Neuronal stem cell (in vitro differentiated cells): ENCODE data around the gene COA1.

ENCODE experiments used
- DNase-seq: peaks from one replicate; pipeline ENCODE4 v3.0.0-alpha.2; 2013; ENCODE audit warnings: low spot score
- H2AFZ ChIP-seq: one replicate; pipeline ENCODE4 v1.6.1; 2013; ENCODE audit warnings: mild to moderate bottlenecking, low read length, inconsistent platforms
- H2AK5ac ChIP-seq: 2 replicates; pipeline ENCODE4 v1.6.1; 2013; ENCODE audit warnings: low read depth, mild to moderate bottlenecking, inconsistent platforms, low read length, moderate library complexity, mixed read lengths
- H2BK120ac ChIP-seq: 2 replicates; pipeline ENCODE4 v1.6.1; 2013; ENCODE audit warnings: low read depth, mild to moderate bottlenecking, inconsistent platforms, low read length, moderate library complexity, mixed read lengths
- H2BK12ac ChIP-seq: one replicate; pipeline ENCODE4 v1.6.1; 2013; ENCODE audit warnings: low read length, inconsistent platforms
- H2BK15ac ChIP-seq: 2 replicates; pipeline ENCODE4 v1.6.1; 2013; ENCODE audit warnings: mild to moderate bottlenecking, low read length, inconsistent platforms, mixed read lengths
- H2BK5ac ChIP-seq: one replicate; pipeline ENCODE4 v1.6.1; 2013; ENCODE audit warnings: inconsistent platforms, mild to moderate bottlenecking, low read length, moderate library complexity
- H3K14ac ChIP-seq: one replicate; pipeline ENCODE4 v1.6.1; 2013; ENCODE audit warnings: low read length, inconsistent platforms
- H3K18ac ChIP-seq: 2 replicates; pipeline ENCODE4 v1.6.1; 2013; ENCODE audit warnings: low read length, inconsistent platforms
- H3K23ac ChIP-seq: 2 replicates; pipeline ENCODE4 v1.6.1; 2013; ENCODE audit warnings: low read depth, mild to moderate bottlenecking, mixed read lengths, low read length, inconsistent platforms; ENCODE audit not compliant: poor library complexity
- H3K27ac ChIP-seq: replicated peaks from 3 replicates; pipeline ENCODE4 v1.5.1; 2013; ENCODE audit warnings: low read length, inconsistent platforms
- H3K27me3 ChIP-seq, 3 experiments: 2 replicates each; pipeline ENCODE4 v1.6.1; 2013; ENCODE audit warnings: low read length in 3 of 3, mild to moderate bottlenecking in 2 of 3, inconsistent platforms in 1 of 3, low read depth in 1 of 3, mixed read lengths in 1 of 3, moderate library complexity in 1 of 3; ENCODE audit not compliant: control insufficient read depth in 3 of 3, insufficient read depth in 3 of 3
- H3K36me3 ChIP-seq, 2 donors: replicated peaks in 1 of 2; 2 replicates each; pipeline ENCODE4 v1.6.1; 2013; ENCODE audit warnings: low read length in 2 of 2; ENCODE audit not compliant: control insufficient read depth in 2 of 2, insufficient read depth in 2 of 2
- H3K4ac ChIP-seq: 2 replicates; pipeline ENCODE4 v1.6.1; 2013; ENCODE audit warnings: inconsistent platforms, mild to moderate bottlenecking, low read length, moderate library complexity
- H3K4me1 ChIP-seq, 2 donors: 1 replicate in 1 of 2; 2 replicates in 1 of 2; pipeline ENCODE4 v1.6.1; 2013; ENCODE audit warnings: low read length in 2 of 2, low read depth in 1 of 2; ENCODE audit not compliant: control insufficient read depth in 2 of 2, insufficient read depth in 1 of 2
- H3K4me2 ChIP-seq: one replicate; pipeline ENCODE4 v1.6.1; 2013; ENCODE audit warnings: mild to moderate bottlenecking, low read length, inconsistent platforms; ENCODE audit not compliant: insufficient read depth, poor library complexity, severe bottlenecking
- H3K4me3 ChIP-seq, 2 donors: 2 replicates each; pipeline ENCODE4 v1.5.1; 2013; ENCODE audit warnings: low read length in 2 of 2, mild to moderate bottlenecking in 2 of 2, inconsistent platforms in 1 of 2, moderate library complexity in 1 of 2
- H3K79me1 ChIP-seq: one replicate; pipeline ENCODE4 v1.6.1; 2013; ENCODE audit warnings: low read depth, mild to moderate bottlenecking, inconsistent platforms, low read length, moderate library complexity
- H3K9ac ChIP-seq: one replicate; pipeline ENCODE4 v1.6.1; 2013; ENCODE audit warnings: mild to moderate bottlenecking, low read depth, low read length, inconsistent platforms; ENCODE audit not compliant: poor library complexity
- H3K9me3 ChIP-seq, 2 donors: replicated peaks in 1 of 2; 2 replicates each; pipeline versions ENCODE3 to v1.6.1; 2013; ENCODE audit warnings: low read length in 2 of 2, mild to moderate bottlenecking in 2 of 2, inconsistent platforms in 1 of 2, low read depth in 1 of 2, mixed read lengths in 1 of 2, moderate library complexity in 1 of 2; ENCODE audit not compliant: control insufficient read depth in 2 of 2, insufficient read depth in 1 of 2
- H4K8ac ChIP-seq: one replicate; pipeline ENCODE4 v1.6.1; 2013; ENCODE audit warnings: low read depth, mild to moderate bottlenecking, inconsistent platforms, low read length, moderate library complexity
- H4K91ac ChIP-seq: one replicate; pipeline ENCODE4 v1.6.1; 2013; ENCODE audit warnings: low read length, low read depth, mild to moderate bottlenecking, inconsistent platforms; ENCODE audit not compliant: poor library complexity
- WGBS, 2 donors: extraction: QIAGEN DNeasy Blood & Tissue Kit; methylation state at CpG; one replicate each; pipeline ENCODE4 v1.1.7; 2013; ENCODE audit warnings: missing lambda C conversion rate in 2 of 2, mixed read lengths in 1 of 2; ENCODE audit not compliant: insufficient read length in 2 of 2, insufficient replicate concordance in 1 of 2; ENCODE audit errors: extremely low coverage in 2 of 2; 5-methylcytosine and 5-hydroxymethylcytosine counted together

Gene COA1

GRCh38 chr7:43609097-43609496 is 120.2 kb downstream of the COA1 start:
- Histone ChIP-seq H4K91ac (no peak overlapping the region), H3K27ac (no peak overlapping the region), H3K4ac (no peak overlapping the region), H2BK15ac (no peak overlapping the region), H3K4me3 (no peak overlapping the region), H3K18ac (no peak overlapping the region), H2BK5ac (no peak overlapping the region), H3K9me3 (peaks cover 0 to 17% of the 10 kb centered on the region in 2 donors), H3K36me3 (peaks cover 6 to 35% of the 10 kb centered on the region in 2 donors), H3K14ac (no peak overlapping the region), H2AK5ac (no peak overlapping the region), H3K79me1 (no peaks in the 10 kb centered on the region), H2BK120ac (no peak overlapping the region), H2BK12ac (no peak overlapping the region), H2AFZ (no peak overlapping the region), H3K4me2 (no peak overlapping the region), H4K8ac (no peak overlapping the region), H3K23ac (no peak overlapping the region), H3K27me3 (no peaks in the 10 kb centered on the region), H3K9ac (no peak overlapping the region), H3K4me1 (peaks cover 0 to 2% of the 10 kb centered on the region in 2 donors)
- no peak for DNase-seq
- no CpG with 5 or more reads among the region's 2 CpGs for WGBS, 2 donors

- no CpG with 5 or more reads among the region's 1 CpG for WGBS, 2 donors
These were observed 125.1 kb downstream of the COA1 start for GRCh38 chr7:43604251-43604650.

DNA sequence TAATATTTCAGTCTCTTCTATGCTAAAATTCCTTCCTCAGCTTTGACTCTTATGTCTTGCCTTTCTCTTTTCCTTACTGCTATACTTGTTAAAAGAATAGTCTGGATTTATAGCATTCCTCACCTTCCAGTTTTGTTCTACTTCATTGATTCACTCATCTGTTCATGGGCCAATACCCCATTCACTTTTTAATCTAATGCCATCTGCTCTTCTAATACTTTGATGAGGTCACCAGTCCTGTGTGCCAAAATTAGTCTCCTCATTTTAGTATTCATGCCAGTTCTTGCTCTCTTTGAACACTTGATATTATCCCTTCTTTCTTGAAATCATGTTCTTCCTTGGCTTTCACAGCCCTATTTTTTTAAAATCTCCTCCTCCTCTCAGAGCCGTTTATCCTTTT is 127.1 kb downstream of the COA1 start:
- Histone ChIP-seq H2BK5ac (no peak overlapping the region), H4K91ac (no peak overlapping the region), H3K4me2 (no peak overlapping the region), H3K23ac (no peak overlapping the region), H2AK5ac (no peak overlapping the region), H3K27ac (no peak overlapping the region), H4K8ac (no peak overlapping the region), H3K79me1 (no peaks in the 10 kb centered on the region), H2BK12ac (no peak overlapping the region), H2AFZ (no peak overlapping the region), H3K4me3 (no peak overlapping the region), H3K4ac (no peak overlapping the region), H2BK120ac (no peak overlapping the region), H3K27me3 (no peaks in the 10 kb centered on the region), H3K9ac (no peak overlapping the region), H2BK15ac (no peak overlapping the region), H3K36me3 (peaks cover 2 to 32% of the 10 kb centered on the region in 2 donors), H3K18ac (no peak overlapping the region), H3K14ac (no peak overlapping the region), H3K4me1 (peaks cover 0 to 4% of the 10 kb centered on the region in 2 donors), H3K9me3 (peaks cover 0 to 17% of the 10 kb centered on the region in 2 donors)
- no peak for DNase-seq
- no CpG with 5 or more reads among the region's 1 CpG for WGBS, 2 donors

More at GRCh38 chr7:43604251-43604650, 125.1 kb downstream of the COA1 start:
- Histone ChIP-seq H3K23ac (no peak overlapping the region), H2AFZ (no peak overlapping the region), H2AK5ac (no peak overlapping the region), H3K4me3 (no peak overlapping the region), H4K91ac (no peak overlapping the region), H3K9ac (no peak overlapping the region), H3K79me1 (no peaks in the 10 kb centered on the region), H2BK15ac (no peak overlapping the region), H2BK5ac (no peak overlapping the region), H3K27me3 (no peaks in the 10 kb centered on the region), H3K36me3 (peaks cover 4 to 24% of the 10 kb centered on the region in 2 donors), H4K8ac (no peak overlapping the region), H2BK120ac (no peak overlapping the region), H3K4ac (no peak overlapping the region), H3K9me3 (peaks cover 0 to 17% of the 10 kb centered on the region in 2 donors), H3K14ac (no peak overlapping the region), H3K27ac (no peak overlapping the region), H3K4me2 (no peak overlapping the region), H3K4me1 (peaks cover 0 to 4% of the 10 kb centered on the region in 2 donors), H3K18ac (no peak overlapping the region), H2BK12ac (no peak overlapping the region)
- no peak for DNase-seq

DNA sequence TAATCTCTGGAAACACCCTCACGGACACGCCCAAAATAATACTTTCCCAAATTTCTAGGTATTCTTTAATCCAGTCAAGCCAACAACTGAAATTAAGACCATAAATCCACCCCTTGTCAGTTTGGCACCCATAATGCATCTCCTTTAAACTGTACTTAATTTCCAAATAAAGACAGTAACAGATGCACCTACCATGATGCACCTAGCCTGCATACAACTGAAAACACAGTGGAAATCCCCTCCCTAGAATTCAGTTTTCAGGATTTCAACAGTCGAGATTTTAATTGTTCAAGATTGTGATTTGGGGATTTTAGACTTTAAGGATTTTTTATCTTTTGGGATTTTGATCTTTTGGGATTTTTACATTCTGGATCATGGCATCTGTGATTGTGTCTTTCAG is 129.3 kb downstream of the COA1 start:
- Histone ChIP-seq H3K23ac (no peak overlapping the region), H3K18ac (no peak overlapping the region), H3K9ac (no peak overlapping the region), H4K8ac (no peak overlapping the region), H3K4me3 (no peak overlapping the region), H2BK15ac (no peak overlapping the region), H2BK12ac (no peak overlapping the region), H3K36me3 (peaks cover 2 to 47% of the 10 kb centered on the region in 2 donors), H4K91ac (no peak overlapping the region), H2BK5ac (no peak overlapping the region), H3K27ac (no peak overlapping the region), H3K4ac (no peak overlapping the region), H3K14ac (no peak overlapping the region), H3K4me2 (no peak overlapping the region), H2AK5ac (no peak overlapping the region), H2AFZ (no peak overlapping the region), H3K79me1 (no peaks in the 10 kb centered on the region), H3K27me3 (no peaks in the 10 kb centered on the region), H3K4me1 (peaks cover 0 to 4% of the 10 kb centered on the region in 2 donors), H3K9me3 (peaks cover 0 to 10% of the 10 kb centered on the region in 2 donors), H2BK120ac (no peak overlapping the region)
- DNase-seq, result no peak
- WGBS, 2 donors, result no CpG with 5 or more reads among the region's 3 CpGs
